ENCODE measurements around the gene PDXK. TPM values are rescaled to one million over a fixed set of nuclear protein-coding genes. Genes with fewer than 3 reads are reported as not detected.
A peak's percentile ranks its signal among the peaks of the same experiment; 100 is the strongest.

Gene PDXK
- total RNA-seq, 3 donors from 2014 or later, result 101 to 114 (median 106) TPM

DNA sequence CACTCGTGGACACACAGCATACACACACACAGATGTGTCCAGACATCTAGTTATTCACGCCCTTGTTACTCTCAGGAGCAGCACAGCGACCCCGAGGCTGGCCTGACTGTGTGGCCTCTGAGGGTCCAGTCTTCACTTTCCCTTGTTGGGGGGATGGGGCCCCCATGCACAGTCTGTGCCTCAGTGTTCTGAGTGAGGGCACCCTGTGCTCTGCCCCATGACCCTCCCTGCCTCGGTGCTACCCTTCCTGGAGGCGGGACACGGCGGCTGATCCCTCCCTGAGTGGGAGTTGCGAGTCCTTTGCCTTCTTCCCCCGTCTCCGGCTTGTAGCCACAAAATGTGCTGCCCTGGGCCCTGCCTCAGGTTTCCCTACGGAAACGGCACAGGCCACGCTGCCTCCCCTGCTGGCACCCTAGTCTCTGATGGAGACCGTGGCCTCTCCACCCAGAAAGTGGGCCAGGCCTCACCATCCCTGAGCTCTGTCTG lies 48.6 kb downstream of the PDXK start:
- ATAC-seq (peak in 1 of 2 donors; percentile 15), DNase-seq (no peak)
- peaks cover 4% of the 10 kb centered on the region for H3K36me3 Mint-ChIP-seq (ENCODE audit: insufficient read depth)
- H3K27me3 Mint-ChIP-seq (ENCODE audit: low read depth), result no peaks in the 10 kb centered on the region
- H3K4me3 Mint-ChIP-seq, result no peak overlapping the region
- H3K9me3 Mint-ChIP-seq, result no peaks in the 10 kb centered on the region
- no peaks in the 10 kb centered on the region for H3K4me1 Mint-ChIP-seq (ENCODE audit: low read depth)

DNA sequence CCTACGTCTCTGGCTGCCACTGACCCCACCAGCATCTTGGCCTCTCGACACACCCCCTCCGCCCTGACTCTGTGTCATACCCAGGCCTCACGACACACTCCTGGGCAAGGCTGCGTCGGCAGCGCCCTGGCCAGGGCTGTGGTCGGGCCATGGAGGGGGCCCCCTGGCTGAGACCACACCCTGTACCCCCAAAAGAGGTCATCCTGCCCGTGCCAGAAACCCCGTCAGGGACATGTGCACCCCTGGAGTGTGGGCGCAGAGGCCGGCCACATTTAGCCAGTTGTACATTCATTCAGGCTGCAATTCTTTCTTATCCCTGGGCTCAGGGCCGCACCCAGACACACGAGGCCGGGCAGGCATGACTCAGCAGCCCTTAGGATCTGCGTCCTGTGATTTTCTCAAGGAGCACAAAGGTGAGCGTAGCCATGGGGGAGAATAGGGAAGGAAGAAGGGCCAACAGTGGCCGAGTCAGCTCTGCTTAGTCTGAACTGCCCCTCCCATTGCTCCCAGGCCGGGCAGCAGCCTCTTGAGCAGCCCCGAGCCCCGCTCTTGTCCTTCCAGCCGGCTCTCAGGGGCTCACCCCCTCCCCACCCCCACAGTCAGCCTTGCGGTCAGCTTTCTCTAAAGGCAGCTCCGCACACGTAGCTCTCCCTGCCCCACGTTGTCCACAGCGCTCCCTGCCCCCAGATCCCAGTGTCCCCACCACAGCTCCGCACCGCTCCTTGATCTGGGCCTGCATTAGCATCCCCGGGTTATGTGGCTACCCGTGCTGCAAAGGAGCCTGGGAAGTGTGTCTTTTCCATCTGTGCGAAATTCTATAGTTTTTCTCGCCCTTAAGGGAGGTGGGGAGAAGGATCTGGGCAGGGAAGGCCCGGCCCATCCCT lies 49.3 kb downstream of the PDXK start:
- peaks cover 5% of the 10 kb centered on the region for H3K36me3 Mint-ChIP-seq (ENCODE audit: insufficient read depth)
- H3K4me3 Mint-ChIP-seq, result no peak overlapping the region
- no peak for ATAC-seq
- DNase-seq, result no peak
- no peaks in the 10 kb centered on the region for H3K4me1 Mint-ChIP-seq (ENCODE audit: low read depth)
- no peaks in the 10 kb centered on the region for H3K27me3 Mint-ChIP-seq (ENCODE audit: low read depth)
- H3K9me3 Mint-ChIP-seq, result no peaks in the 10 kb centered on the region

DNA sequence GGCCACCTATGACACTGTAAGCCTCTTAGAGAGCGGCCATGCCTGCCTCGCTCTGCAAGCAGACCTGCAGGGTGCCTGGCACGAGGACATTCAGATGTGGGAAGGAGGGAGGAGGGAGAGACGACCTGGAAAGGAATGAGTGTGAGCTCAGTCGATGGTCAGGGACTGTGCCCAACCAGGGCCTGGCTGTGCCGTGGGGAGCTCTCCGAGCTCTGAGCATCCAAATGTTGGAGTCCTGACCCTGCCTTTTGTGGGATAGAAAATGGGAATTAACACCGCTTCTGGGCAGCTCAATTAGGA lies 49.9 kb downstream of the PDXK start:
- Mint-ChIP-seq H3K4me1 (ENCODE audit: low read depth) (no peaks in the 10 kb centered on the region), H3K4me3 (no peak overlapping the region), H3K9me3 (no peaks in the 10 kb centered on the region), H3K27me3 (ENCODE audit: low read depth) (no peaks in the 10 kb centered on the region), H3K36me3 (ENCODE audit: insufficient read depth) (peaks cover 9% of the 10 kb centered on the region)
- no peak for ATAC-seq
- DNase-seq, result no peak

DNA sequence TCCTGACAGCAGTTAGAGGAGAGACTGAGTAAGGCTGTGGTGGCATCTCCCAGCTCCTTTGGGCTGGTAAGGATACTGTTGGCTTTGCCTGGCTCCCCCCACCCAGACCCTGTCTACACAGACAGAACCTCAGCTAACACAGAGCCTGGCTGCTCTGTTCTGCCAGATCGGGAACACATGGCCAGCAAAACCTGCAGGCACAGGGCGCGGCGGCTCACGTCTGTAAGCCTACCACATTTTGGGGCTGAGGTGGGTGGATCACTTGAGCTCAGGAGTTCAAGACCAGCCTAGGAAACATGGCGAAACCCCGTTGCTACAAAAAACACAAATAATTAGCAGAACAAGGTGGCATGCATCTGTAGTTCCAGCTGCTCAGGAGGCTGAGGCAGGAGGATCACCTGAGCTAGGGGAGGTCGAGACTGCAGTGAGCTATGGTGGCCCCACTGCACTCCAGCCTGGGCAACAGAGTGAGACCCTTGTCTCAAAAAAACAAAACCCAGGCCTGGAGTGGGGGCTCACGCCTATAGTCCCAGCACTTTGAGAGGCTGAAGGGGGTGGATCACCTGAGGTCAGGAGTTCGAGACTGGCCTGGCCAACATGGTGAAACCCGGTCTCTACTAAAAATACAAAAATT lies 50.5 kb downstream of the PDXK start:
- no peaks in the 10 kb centered on the region for H3K4me1 Mint-ChIP-seq (ENCODE audit: low read depth)
- peaks cover 12% of the 10 kb centered on the region for H3K36me3 Mint-ChIP-seq (ENCODE audit: insufficient read depth)
- no peaks in the 10 kb centered on the region for H3K27me3 Mint-ChIP-seq (ENCODE audit: low read depth)
- no peak for ATAC-seq
- no peak overlapping the region for H3K4me3 Mint-ChIP-seq
- no peaks in the 10 kb centered on the region for H3K9me3 Mint-ChIP-seq
- no peak for DNase-seq

DNA sequence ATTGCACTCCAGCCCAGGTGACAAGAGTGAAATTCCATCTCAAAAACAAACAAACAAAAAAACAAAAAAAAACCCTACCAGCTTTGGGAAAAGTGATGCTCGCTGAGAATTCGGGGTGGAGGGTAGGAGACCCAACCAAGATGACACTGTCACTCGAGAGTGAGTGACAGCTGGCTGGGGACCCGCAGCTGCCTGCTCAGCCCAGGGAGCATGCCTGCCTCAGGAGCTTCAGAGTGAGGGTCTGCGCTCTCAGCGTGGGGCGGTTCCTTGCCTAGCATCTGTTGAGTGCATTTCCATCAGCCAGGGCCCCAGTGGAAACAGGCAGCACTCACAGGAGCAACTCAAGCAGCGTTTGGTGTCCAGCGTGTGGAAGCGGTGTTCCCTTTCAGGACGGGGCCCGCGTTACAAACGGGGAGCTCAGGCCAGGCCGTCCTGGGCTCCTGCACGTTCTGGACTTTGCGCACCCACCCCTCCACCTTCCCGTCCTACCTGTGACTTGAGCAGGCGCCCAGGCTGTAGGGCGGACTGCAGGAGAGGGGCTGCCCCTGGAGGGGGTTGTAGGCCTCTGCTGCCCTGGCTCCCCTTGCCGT lies 51.2 kb downstream of the PDXK start:
- Mint-ChIP-seq H3K4me3 (no peak overlapping the region), H3K9me3 (no peaks in the 10 kb centered on the region), H3K36me3 (ENCODE audit: insufficient read depth) (peaks cover 12% of the 10 kb centered on the region), H3K27me3 (ENCODE audit: low read depth) (no peaks in the 10 kb centered on the region), H3K4me1 (ENCODE audit: low read depth) (peaks cover 6% of the 10 kb centered on the region)
- DNase-seq (no peak), ATAC-seq (no peak)

DNA sequence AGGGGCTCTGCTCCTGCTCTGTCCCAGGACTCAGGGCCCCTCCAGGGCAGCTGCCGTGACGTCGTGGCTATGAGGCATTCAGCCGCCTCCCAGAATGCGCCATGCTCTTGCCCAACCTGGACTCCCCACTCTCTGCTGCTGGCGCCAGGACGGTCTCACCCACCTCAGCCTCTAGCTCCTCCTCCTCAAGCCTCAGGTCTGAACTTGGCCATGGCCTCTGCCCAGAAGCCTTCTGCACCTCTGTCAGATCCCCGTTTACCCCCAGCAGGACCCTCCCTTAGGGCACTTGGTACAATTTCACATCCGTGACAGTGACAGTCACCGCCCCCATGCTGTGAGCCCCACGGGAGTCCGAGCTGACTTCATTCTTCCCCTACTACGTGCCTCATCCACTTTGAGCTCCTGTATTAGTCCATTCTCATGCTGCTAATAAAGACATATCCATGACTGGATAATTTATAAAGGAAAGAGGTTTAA lies 52.3 kb downstream of the PDXK start:
- no peak overlapping the region for H3K4me3 Mint-ChIP-seq
- H3K9me3 Mint-ChIP-seq, result no peaks in the 10 kb centered on the region
- peaks cover 12% of the 10 kb centered on the region for H3K4me1 Mint-ChIP-seq (ENCODE audit: low read depth)
- H3K36me3 Mint-ChIP-seq (ENCODE audit: insufficient read depth), result peaks cover 12% of the 10 kb centered on the region
- ATAC-seq, result no peak
- no peaks in the 10 kb centered on the region for H3K27me3 Mint-ChIP-seq (ENCODE audit: low read depth)
- no peak for DNase-seq

DNA sequence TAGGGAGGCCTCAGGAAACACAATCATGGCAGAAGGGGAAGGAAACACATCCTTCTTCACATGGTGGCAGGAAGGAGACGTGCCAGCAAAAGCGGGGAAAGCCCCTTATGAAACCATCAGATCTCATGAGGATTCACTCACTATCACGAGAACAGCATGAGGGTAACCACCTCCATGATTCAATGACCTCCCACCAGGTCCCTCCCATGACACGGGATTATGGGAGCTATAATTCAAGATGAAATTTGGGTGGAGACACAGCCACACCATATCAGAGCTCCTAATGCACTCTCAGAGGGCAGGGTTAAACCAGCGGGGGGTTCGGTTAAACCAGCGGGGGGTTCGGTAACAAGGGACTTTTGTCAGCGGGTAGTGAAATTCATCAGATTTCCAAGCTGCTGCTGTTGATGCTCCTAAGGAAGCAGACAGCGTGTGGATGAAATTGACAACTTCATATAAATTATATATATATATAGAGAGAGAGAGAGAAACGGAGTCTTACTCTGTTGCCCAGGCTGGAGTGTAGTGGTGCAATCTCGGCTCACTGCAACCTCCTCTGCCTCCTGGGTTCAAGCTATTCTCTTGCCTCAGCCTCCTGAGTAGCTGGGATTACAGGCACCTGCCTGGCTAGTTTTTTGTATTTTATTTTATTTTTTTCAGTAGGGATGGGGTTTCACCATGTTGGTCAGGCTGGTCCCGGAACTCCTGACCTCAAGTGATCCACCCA lies 52.9 kb downstream of the PDXK start:
- Mint-ChIP-seq H3K9me3 (no peaks in the 10 kb centered on the region), H3K27me3 (ENCODE audit: low read depth) (no peaks in the 10 kb centered on the region), H3K4me1 (ENCODE audit: low read depth) (peaks cover 12% of the 10 kb centered on the region), H3K4me3 (no peak overlapping the region), H3K36me3 (ENCODE audit: insufficient read depth) (peaks cover 12% of the 10 kb centered on the region)
- ATAC-seq, result no peak
- no peak for DNase-seq

DNA sequence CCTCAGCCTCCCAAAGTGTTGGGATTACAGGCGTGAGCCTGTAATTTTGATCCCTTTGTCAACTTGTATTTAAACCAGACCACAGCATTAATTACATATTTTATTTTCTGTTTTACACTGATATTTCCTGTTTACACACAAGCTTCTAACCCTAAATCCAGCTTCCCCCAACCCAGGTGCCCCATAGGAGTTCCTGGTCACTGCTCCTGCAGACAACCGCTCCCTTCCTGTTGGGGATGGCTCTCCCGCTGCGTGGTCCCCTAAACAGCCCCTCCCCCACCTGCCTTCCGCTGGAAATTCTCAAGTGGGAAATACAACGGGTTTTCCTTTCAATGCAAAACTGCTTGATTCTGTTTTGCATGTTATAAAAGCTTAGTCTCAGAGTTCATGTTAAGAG lies 53.5 kb downstream of the PDXK start:
- peaks cover 12% of the 10 kb centered on the region for H3K36me3 Mint-ChIP-seq (ENCODE audit: insufficient read depth)
- no peak for DNase-seq
- H3K27me3 Mint-ChIP-seq (ENCODE audit: low read depth), result no peaks in the 10 kb centered on the region
- no peak overlapping the region for H3K4me3 Mint-ChIP-seq
- ATAC-seq, result no peak
- H3K9me3 Mint-ChIP-seq, result no peaks in the 10 kb centered on the region
- H3K4me1 Mint-ChIP-seq (ENCODE audit: low read depth), result peaks cover 12% of the 10 kb centered on the region

DNA sequence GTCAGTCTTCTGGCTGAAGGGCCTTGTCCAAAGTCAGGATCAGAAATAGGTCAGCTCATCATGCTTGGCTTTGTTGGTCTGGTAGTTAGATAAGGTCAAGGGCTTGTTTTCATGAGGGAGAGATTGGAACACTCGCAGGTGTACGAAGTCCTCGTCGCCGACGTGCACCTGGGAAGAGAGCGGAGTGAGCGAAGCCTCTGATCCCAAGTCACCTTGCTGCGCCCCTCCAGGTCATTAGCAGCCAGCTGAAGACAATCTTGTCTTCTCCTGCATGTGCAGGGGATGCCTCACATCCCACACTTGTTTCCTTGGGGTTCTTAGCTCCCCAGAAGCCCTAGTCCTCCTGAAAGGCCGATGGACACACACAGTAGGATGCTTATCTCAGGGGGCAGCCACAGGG lies 55.2 kb downstream of the PDXK start:
- Mint-ChIP-seq H3K9me3 (no peaks in the 10 kb centered on the region), H3K36me3 (ENCODE audit: insufficient read depth) (peaks cover 12% of the 10 kb centered on the region), H3K4me3 (peak overlapping the region; percentile 90), H3K27me3 (ENCODE audit: low read depth) (no peaks in the 10 kb centered on the region), H3K4me1 (ENCODE audit: low read depth) (peaks cover 22% of the 10 kb centered on the region)
- DNase-seq (no peak), ATAC-seq (no peak)

DNA sequence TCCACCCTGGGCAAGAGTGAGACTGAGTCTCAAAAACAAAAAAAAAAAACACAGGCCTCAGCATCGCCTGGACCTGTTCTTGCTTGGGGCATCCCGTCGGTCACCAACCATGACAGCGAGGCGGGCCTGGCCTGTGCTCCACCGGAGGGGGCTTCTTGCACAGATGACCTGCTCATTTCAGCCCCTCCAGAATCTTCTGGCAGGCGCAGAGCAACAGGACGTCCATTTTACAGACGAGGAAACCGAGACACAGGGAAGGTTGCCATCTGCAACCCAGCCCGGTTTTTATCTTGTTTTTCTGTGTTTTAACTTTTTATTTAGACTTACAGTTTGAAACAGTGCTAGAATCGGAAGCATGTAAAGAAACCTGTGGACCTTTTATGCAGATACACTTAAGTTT lies 56.3 kb downstream of the PDXK start:
- DNase-seq (no peak), ATAC-seq (no peak)
- Mint-ChIP-seq H3K27me3 (ENCODE audit: low read depth) (no peaks in the 10 kb centered on the region), H3K4me3 (peak overlapping the region; percentile 90), H3K9me3 (no peaks in the 10 kb centered on the region), H3K36me3 (ENCODE audit: insufficient read depth) (peaks cover 12% of the 10 kb centered on the region), H3K4me1 (ENCODE audit: low read depth) (peaks cover 26% of the 10 kb centered on the region)

DNA sequence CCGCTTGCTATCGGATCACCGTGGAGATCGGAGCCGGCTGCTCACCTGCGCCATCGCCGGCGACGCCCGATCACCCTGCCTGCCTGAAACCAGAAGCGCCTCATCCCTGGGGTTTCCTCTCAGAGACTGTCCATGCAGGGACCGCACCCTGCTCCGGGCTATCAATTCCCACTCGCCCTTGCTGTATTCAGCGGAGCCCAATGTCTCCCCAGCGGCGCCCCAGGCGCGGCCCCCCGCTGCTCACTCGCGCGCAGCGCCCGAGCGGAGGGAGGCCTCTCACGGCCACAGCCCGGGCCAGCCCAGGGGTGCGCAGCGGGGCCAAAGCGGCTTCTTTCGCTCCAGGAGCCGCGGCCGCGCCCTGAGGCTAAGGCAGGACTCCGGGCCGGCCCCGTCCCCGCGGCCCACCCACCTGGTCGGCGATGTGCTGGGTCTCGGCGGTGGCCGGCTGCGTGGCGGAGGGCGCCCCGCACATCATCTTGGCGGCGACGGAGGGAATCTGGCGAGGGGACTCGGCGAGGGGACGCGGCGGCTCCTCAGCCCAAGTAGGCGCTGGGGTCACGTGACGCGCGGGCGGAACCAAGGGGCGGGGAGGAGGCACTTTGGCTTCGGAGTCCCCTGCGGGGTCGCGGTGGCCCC lies 57.0 kb downstream of the PDXK start, which contains the start of gene CSTB:
Gene CSTB (minus strand): TSS at position 514 of the 636 bp plus-strand sequence. CDS start 39 bp downstream, at position 475.
- no peaks in the 10 kb centered on the region for H3K9me3 Mint-ChIP-seq
- no peaks in the 10 kb centered on the region for H3K27me3 Mint-ChIP-seq (ENCODE audit: low read depth)
- H3K4me1 Mint-ChIP-seq (ENCODE audit: low read depth), result peaks cover 26% of the 10 kb centered on the region
- H3K4me3 Mint-ChIP-seq, result peak within 1 kb of the TSS; percentile 90
- H3K36me3 Mint-ChIP-seq (ENCODE audit: insufficient read depth), result peaks cover 12% of the 10 kb centered on the region
- ATAC-seq (peak; percentile 83), DNase-seq (peak; percentile 84)

DNA sequence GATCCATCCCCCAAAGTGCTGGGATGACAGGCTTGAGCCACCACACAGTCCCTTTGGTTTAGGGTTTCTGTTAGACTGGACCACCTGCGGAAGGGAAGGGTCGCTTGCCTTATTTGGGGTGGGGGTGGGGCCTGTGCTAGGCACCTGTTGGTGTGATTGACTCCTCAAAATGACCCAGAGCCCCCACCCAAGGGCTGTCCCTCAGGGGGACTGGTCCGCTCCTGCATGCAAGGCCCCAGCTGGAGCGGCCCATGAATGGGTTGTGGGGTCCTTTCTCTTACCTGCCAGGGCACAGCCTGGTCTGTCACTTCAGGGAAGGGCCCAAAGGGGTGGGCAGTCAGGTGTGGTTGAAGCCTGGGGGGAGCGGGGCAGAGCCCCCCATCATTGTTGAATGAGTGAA lies 59.0 kb downstream of the PDXK start:
- Mint-ChIP-seq H3K4me1 (ENCODE audit: low read depth) (peaks cover 38% of the 10 kb centered on the region), H3K4me3 (no peak overlapping the region), H3K9me3 (no peaks in the 10 kb centered on the region), H3K36me3 (ENCODE audit: insufficient read depth) (peaks cover 10% of the 10 kb centered on the region), H3K27me3 (ENCODE audit: low read depth) (no peaks in the 10 kb centered on the region)
- no peak for ATAC-seq
- no peak for DNase-seq

DNA sequence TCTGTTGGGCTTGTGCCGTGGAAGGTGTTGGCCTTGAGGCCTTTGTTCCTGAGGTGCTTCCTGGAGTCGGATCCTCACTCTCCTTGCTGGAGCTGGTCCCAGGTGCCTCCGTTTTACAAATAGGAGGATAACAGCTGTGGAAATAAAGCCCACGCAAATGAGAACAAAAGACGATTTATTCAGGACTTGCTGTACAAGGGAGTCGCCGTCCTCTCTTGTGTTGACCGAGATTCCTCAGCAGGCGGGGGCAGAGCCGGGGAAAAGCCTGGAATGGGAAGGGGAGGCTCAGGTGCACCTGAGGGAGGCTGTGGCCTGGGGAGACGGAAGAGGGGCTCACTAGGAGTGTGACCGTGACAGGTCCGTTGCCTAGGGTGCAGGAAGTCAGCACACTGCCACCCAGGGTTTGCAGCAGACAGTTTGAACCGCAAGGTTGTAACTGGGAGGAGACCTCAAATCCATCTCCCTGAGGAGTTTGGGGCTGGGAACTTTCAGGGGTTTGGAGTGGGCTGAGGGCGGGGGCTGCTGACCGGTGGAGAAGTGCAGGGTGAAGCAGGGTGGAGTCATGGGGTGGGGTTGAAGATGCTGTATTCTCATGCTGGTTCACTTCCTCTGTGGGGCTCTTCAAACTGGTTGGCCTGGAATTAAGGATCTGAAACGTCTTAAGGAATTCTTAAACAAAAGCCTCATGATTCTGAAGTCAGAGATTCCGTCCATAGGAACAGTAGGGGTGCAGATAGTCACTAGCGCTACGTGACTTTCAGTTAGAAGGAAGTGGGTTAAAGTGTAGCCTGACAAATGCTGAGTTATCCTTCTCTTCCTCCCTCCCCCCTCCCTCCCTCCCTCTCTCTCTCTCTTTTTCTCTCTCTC lies 59.8 kb downstream of the PDXK start:
- DNase-seq, result no peak
- Mint-ChIP-seq H3K4me3 (no peak overlapping the region), H3K27me3 (ENCODE audit: low read depth) (no peaks in the 10 kb centered on the region), H3K36me3 (ENCODE audit: insufficient read depth) (peaks cover 4% of the 10 kb centered on the region), H3K4me1 (ENCODE audit: low read depth) (peaks cover 43% of the 10 kb centered on the region), H3K9me3 (no peaks in the 10 kb centered on the region)
- no peak for ATAC-seq

Data from activated T-cell treated with anti-CD3 and anti-CD28 coated beads, Interleukin-2, amount 50 U/mL, for 4 hours (primary cell).